Omental fat pad (tissue), 4 donors: ENCODE data around the gene KIFBP. TPM values are rescaled to one million over a fixed set of nuclear protein-coding genes. Genes with fewer than 3 reads are reported as not detected.
A peak's percentile ranks its signal among the peaks of the same experiment; 100 is the strongest.
"Not testable (repeated sequence)": the region's sequence is repeated elsewhere in the genome, so short reads cannot be mapped to it uniquely, and the experiment has no call there.

Source experiments
- ATAC-seq: fragments of 150-250 bp; one replicate; pipeline ENCODE4 v1.9.1; 2016; ENCODE audit warnings: mild to moderate bottlenecking, moderate library complexity; ENCODE audit not compliant: low FRiP score
- DNase-seq: peaks from one replicate; pipeline ENCODE4 v3.0.0-alpha.2; 2019; ENCODE audit warnings: low spot score
- total RNA-seq, 4 donors: library from RNA; depleted of rRNA; stranded (reverse); fragments of >200 nt; gene quantifications; one replicate each; pipeline ENCODE4 v1.1.0, GENCODE V29; 2016
- TF ChIP-seq, protein P1 (sequence below), 3 donors: fragments of 450-650 bp; IDR thresholded peaks; one replicate each; pipeline ENCODE4 v1.5.1; 2016 to 2017; ENCODE audit warnings: antibody characterized with exemption in 3 of 3, mild to moderate bottlenecking in 3 of 3, moderate library complexity in 2 of 3

KIFBP gene
- 10 to 100 TPM; 25.0 to 36.4 (median 34.7) TPM for total RNA-seq

- DNase-seq (peak; percentile 91), ATAC-seq (peak; percentile 93)
- TF ChIP-seq, protein P1, sequence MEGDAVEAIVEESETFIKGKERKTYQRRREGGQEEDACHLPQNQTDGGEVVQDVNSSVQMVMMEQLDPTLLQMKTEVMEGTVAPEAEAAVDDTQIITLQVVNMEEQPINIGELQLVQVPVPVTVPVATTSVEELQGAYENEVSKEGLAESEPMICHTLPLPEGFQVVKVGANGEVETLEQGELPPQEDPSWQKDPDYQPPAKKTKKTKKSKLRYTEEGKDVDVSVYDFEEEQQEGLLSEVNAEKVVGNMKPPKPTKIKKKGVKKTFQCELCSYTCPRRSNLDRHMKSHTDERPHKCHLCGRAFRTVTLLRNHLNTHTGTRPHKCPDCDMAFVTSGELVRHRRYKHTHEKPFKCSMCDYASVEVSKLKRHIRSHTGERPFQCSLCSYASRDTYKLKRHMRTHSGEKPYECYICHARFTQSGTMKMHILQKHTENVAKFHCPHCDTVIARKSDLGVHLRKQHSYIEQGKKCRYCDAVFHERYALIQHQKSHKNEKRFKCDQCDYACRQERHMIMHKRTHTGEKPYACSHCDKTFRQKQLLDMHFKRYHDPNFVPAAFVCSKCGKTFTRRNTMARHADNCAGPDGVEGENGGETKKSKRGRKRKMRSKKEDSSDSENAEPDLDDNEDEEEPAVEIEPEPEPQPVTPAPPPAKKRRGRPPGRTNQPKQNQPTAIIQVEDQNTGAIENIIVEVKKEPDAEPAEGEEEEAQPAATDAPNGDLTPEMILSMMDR (IDR thresholded peaks at IDR 0.05) = no peak
Observed at GRCh38 chr10:68988530-68989316, at the start of gene KIFBP. KIFBP (plus strand) TSS chr10:68988803; CDS start chr10:68988833, 30 bp downstream.

- no peak for DNase-seq
- ATAC-seq = no peak
- TF ChIP-seq, protein P1 (IDR thresholded peaks at IDR 0.05) = no peak
Observed at GRCh38 chr10:68938884-68939283, 49.7 kb upstream of the KIFBP start.

GRCh38 chr10:68940917-68941316 lies 47.7 kb upstream of the KIFBP start:
- ATAC-seq, DNase-seq: not testable (repeated sequence)

DNA sequence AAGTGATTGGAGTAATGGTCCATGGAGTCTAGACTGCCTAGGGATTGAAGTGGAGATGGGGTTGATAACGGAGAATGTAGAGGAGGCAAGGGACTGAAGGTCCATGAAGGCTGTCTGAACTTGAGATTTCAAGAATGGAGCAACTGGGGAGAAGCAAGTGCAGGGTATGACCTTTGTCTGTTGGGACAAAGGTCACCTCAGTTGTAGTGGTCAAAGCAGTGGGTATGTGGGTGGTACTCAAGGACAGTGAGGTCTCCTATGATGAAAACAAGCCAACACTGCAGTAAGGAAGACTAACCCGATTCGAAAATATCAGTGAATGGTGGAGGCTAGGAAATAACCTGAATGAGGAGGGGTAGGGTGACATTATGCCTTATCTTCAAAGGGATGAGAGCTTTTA lies 38.0 kb upstream of the KIFBP start:
- TF ChIP-seq, protein P1 (IDR thresholded peaks at IDR 0.05) = no peak
- ATAC-seq (no peak), DNase-seq (no peak)

DNA sequence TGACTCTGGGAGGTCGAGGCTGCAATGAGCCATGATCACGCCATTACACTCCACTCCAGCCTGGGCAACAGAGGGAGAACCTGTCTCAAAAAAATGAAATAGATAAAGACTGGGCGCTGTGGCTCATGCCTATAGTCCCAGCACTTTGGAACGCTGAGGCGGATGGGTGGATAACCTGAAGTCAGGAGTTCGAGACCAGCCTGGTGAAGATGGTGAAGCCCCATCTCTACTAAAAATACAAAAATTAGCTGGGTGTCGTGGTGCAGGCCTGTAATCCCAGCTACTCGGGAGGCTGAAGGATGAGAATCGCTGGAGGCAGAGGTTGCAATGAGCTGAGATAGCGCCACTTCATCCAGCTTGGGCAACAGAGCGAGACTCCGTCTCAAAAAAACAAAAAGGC lies 33.7 kb upstream of the KIFBP start:
- no peak for ATAC-seq
- DNase-seq = no peak
- TF ChIP-seq, protein P1 (IDR thresholded peaks at IDR 0.05) = no peak

- TF ChIP-seq, protein P1 (IDR thresholded peaks at IDR 0.05) = no peak
- DNase-seq = no peak
- ATAC-seq = peak; percentile 1
Observed at GRCh38 chr10:68955355-68955831, 33.2 kb upstream of the KIFBP start.

DNA sequence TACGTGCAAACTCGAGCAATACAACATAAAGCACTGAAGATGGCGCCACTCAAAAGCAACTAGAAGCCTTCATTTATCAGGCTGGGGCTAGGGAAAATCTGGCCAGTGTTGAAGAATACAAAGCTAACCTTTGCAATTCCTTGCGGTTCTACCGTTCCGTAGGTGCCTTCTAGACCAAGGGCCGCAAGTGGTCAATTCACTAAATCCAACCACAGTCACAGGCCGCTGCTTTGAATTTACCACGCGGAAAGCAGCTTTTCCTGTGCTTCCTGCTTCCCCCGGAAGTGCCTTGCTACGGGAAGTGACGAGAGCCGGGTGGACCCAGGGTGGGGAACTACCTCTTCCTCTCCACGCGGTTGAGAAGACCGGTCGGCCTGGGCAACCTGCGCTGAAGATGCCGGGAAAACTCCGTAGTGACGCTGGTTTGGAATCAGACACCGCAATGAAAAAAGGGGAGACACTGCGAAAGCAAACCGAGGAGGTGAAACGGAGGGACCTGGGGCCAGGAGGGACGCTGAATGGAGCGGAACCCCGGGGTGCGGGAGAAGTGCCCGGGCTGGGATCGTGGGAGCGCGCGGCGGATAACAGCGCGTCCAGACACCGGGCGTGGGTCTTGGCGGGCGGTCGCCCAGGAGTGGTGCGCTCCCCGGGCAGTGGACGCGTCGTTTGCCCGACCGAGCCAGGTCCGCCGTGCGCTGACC lies 32.6 kb upstream of the KIFBP start, which contains the start of gene DDX21:
TSS of gene DDX21 (plus strand) at position 339 of the 701 bp plus-strand sequence. CDS start at position 395, 56 bp downstream.
- TF ChIP-seq, protein P1 (IDR thresholded peaks at IDR 0.05) = peak in 1 of 3 donors; percentile 24
- DNase-seq (peak; percentile 67), ATAC-seq (peak; percentile 91)
